RCC 7860 (cell line): ENCODE results near the gene THAP9.

Experiments
- DNase-seq: peaks from one replicate; pipeline ENCODE4 v3.0.0-alpha.2; 2015; ENCODE audit warnings: low spot score
- FAIRE-seq: peaks from 2 replicates; lab custom pipeline; 2012; peaks lifted over from hg19 to GRCh38; lab: Jason Lieb, UNC

The THAP9 gene

GRCh38 chr4:82954212-82954611 lies 53.7 kb downstream of the THAP9 start:
- no peak for DNase-seq
- no peak for FAIRE-seq

- no peak for DNase-seq
These were observed 56.5 kb downstream of the THAP9 start for GRCh38 chr4:82957045-82957444.

GRCh38 chr4:82965763-82966162 lies 65.2 kb downstream of the THAP9 start:
- FAIRE-seq, result no peak
- no peak for DNase-seq

More at GRCh38 chr4:82957045-82957444, 56.5 kb downstream of the THAP9 start:
- no peak for FAIRE-seq

- DNase-seq, result no peak
- FAIRE-seq, result no peak
These were observed 68.4 kb downstream of the THAP9 start for GRCh38 chr4:82968972-82969371.

GRCh38 chr4:82969414-82969813 lies 68.9 kb downstream of the THAP9 start:
- no peak for FAIRE-seq
- DNase-seq, result no peak
